NK-92 (cell line): ENCODE measurements around the gene SLC12A3.

Experiments
- DNase-seq: peaks from one replicate; lab custom pipeline; 2025; ENCODE audit not compliant: unreplicated experiment; lab: John Stamatoyannopoulos, UW

The SLC12A3 gene

GRCh38 chr16:56848029-56848936, 16.7 kb upstream of the SLC12A3 start:
- DNase-seq, result no peak

- no peak for DNase-seq
Observed at GRCh38 chr16:56848955-56849689, 15.9 kb upstream of the SLC12A3 start.

- no peak for DNase-seq
Observed at GRCh38 chr16:56849690-56850680, 15.0 kb upstream of the SLC12A3 start.

- DNase-seq, result no peak
Observed at GRCh38 chr16:56851671-56852400, 13.2 kb upstream of the SLC12A3 start.

GRCh38 chr16:56852401-56852730, 12.6 kb upstream of the SLC12A3 start:
- no peak for DNase-seq

GRCh38 chr16:56852968-56853367, 12.0 kb upstream of the SLC12A3 start:
- DNase-seq, result no peak

GRCh38 chr16:56855201-56855600, 9.8 kb upstream of the SLC12A3 start:
- no peak for DNase-seq

- no peak for DNase-seq
Observed at GRCh38 chr16:56855946-56856345, 9.1 kb upstream of the SLC12A3 start.

- no peak for DNase-seq
Observed at GRCh38 chr16:56856876-56857447, 8.0 kb upstream of the SLC12A3 start.

GRCh38 chr16:56858374-56858773, 6.6 kb upstream of the SLC12A3 start:
- DNase-seq, result no peak

- DNase-seq, result no peak
Observed at GRCh38 chr16:56859636-56860035, 5.4 kb upstream of the SLC12A3 start.

GRCh38 chr16:56860226-56861020, 4.6 kb upstream of the SLC12A3 start:
- no peak for DNase-seq

GRCh38 chr16:56861092-56861610, 3.9 kb upstream of the SLC12A3 start:
- DNase-seq, result no peak

GRCh38 chr16:56861756-56862155, 3.3 kb upstream of the SLC12A3 start:
- no peak for DNase-seq

- no peak for DNase-seq
Observed at GRCh38 chr16:56862776-56863175, 2.2 kb upstream of the SLC12A3 start.

GRCh38 chr16:56865394-56866062, 521 bp downstream of the SLC12A3 start:
- DNase-seq, result no peak

- no peak for DNase-seq
Observed at GRCh38 chr16:56866955-56867830, 2.2 kb downstream of the SLC12A3 start.

- DNase-seq, result no peak
Observed at GRCh38 chr16:56868175-56868574, 3.2 kb downstream of the SLC12A3 start.
